PC-3 (cell line): Measurements from ENCODE around the gene NPEPL1.

Experiments
- EZH2 ChIP-seq: fragments of 300-600 bp; sonication (generic); IDR thresholded peaks from one replicate; pipeline ENCODE4 v1.6.1; 2017; ENCODE audit warnings: antibody characterized with exemption, mild to moderate bottlenecking, low read length; ENCODE audit not compliant: unreplicated experiment
- EZH2phosphoT487 ChIP-seq: fragments of 300-600 bp; sonication (generic); IDR thresholded peaks from 2 replicates; pipeline ENCODE4 v1.6.1; 2018; ENCODE audit warnings: mild to moderate bottlenecking, antibody characterized with exemption, low read length, borderline replicate concordance
- TF ChIP-seq, protein P1 (sequence below): fragments of 300-600 bp; sonication (generic); conservative IDR thresholded peaks from 2 replicates; pipeline ENCODE4 v1.5.1; 2017; ENCODE audit warnings: antibody characterized with exemption, low read depth, mild to moderate bottlenecking, low read length

DNA sequence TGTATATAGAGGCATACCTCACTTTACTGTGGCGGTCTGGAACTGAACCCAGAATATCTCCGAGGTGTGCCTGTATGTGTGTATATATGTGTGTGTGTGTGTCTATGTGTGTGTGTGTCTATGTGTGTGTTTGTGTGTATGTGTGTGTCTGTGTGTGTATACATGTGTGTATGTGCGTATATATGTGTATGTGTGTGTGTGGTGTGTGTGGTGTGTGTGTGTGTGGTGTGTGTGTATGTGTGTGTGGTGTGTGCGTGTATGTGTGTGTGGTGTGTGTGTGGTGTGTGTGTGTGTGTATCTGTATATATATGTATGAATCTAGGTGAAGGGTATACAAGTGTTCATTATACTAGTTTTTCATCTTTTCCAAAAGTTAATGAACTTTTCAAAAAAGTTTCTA, 4.2 kb upstream of the NPEPL1 start:
- TF ChIP-seq, protein P1, sequence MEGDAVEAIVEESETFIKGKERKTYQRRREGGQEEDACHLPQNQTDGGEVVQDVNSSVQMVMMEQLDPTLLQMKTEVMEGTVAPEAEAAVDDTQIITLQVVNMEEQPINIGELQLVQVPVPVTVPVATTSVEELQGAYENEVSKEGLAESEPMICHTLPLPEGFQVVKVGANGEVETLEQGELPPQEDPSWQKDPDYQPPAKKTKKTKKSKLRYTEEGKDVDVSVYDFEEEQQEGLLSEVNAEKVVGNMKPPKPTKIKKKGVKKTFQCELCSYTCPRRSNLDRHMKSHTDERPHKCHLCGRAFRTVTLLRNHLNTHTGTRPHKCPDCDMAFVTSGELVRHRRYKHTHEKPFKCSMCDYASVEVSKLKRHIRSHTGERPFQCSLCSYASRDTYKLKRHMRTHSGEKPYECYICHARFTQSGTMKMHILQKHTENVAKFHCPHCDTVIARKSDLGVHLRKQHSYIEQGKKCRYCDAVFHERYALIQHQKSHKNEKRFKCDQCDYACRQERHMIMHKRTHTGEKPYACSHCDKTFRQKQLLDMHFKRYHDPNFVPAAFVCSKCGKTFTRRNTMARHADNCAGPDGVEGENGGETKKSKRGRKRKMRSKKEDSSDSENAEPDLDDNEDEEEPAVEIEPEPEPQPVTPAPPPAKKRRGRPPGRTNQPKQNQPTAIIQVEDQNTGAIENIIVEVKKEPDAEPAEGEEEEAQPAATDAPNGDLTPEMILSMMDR: no peak
- TF ChIP-seq EZH2 (no peak), EZH2phosphoT487 (no peak)
